Ascending aorta (tissue), 2 donors: ENCODE data around the gene VSTM4. TPM values are rescaled to one million over a fixed set of nuclear protein-coding genes. Genes with fewer than 3 reads are reported as not detected.

Source experiments
- DNase-seq, 2 donors: peaks; one replicate each; pipeline ENCODE4 v3.0.0-alpha.2; 2019; ENCODE audit warnings: low spot score in 2 of 2
- H3K27ac ChIP-seq, 2 donors: fragments of 200-600 bp; sonication (generic); one replicate each; pipeline ENCODE4 v1.5.1; 2016 to 2017; ENCODE audit warnings: mild to moderate bottlenecking in 1 of 2
- H3K27me3 ChIP-seq: fragments of 200-600 bp; sonication (generic); one replicate; pipeline ENCODE4 v1.5.1; 2017
- H3K36me3 ChIP-seq, 2 donors: fragments of 200-600 bp; sonication (generic); one replicate each; pipeline ENCODE4 v1.5.1; 2016
- H3K4me1 ChIP-seq, 2 donors: fragments of 200-600 bp; sonication (generic); one replicate each; pipeline ENCODE4 v1.5.1; 2016 to 2017; ENCODE audit warnings: mild to moderate bottlenecking in 1 of 2
- H3K4me3 ChIP-seq, 2 donors: fragments of 200-600 bp; sonication (generic); one replicate each; pipeline ENCODE4 v1.5.1; 2016 to 2017; ENCODE audit warnings: mild to moderate bottlenecking in 1 of 2
- H3K9me3 ChIP-seq, 2 donors: fragments of 200-600 bp; sonication (generic); one replicate each; pipeline ENCODE4 v1.5.1; 2016
- intact Hi-C: fragments of 100-400 bp; cut with DNase I; formaldehyde crosslinking; loops from one replicate; pipeline ENCODE4 v1.15.1; 2023
- total RNA-seq: library from RNA; depleted of rRNA; stranded (reverse); fragments of >200 nt; gene quantifications from one replicate; pipeline ENCODE4 v1.1.0, GENCODE V29; 2016
- TF ChIP-seq, protein P1 (sequence below), 3 experiments: fragments of 200-600 bp in 2 of 3; fragments of 450-650 bp in 1 of 3; sonication (generic) in 2 of 3; IDR thresholded peaks; one replicate each; pipeline ENCODE4 v1.5.1; 2016 to 2019; ENCODE audit warnings: antibody characterized with exemption in 3 of 3, mild to moderate bottlenecking in 1 of 3, moderate library complexity in 1 of 3

VSTM4 gene
- total RNA-seq, 1 donor from 2014 or later: 17.7 TPM

DNA sequence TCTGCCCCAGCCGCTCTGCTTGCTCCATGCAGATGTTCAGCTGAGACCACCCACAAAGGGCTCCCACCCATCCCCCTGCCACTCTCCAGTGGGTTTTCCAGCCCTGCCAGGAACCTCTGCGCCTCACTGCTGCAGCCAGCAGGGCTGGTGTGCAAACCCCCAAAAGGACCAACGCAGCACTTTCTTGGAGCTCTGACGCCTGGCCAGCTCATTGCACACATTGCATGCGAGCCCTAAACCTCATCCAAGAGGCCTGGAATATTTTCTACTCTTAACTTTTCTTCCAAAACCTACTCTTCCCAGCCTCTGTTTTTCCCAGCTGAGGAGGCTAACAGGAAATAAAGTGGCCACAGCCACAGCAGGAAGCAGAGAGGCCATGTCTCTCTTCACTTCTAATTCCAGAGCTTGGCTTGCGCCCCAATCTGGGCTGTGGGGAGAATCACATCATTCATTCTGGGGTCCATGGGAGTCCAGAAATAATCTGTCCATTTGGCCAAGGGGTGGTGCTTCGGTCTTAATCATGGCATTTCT is 23.1 kb upstream of the VSTM4 start:
- Histone ChIP-seq H3K9me3 (no peaks in the 10 kb centered on the region), H3K4me3 (no peak overlapping the region), H3K4me1 (peaks cover 0 to 27% of the 10 kb centered on the region in 2 donors), H3K27me3 (no peaks in the 10 kb centered on the region), H3K36me3 (no peaks in the 10 kb centered on the region), H3K27ac (peak overlapping the region; percentile 69 to 77)
- DNase-seq: no peak
- TF ChIP-seq, protein P1, sequence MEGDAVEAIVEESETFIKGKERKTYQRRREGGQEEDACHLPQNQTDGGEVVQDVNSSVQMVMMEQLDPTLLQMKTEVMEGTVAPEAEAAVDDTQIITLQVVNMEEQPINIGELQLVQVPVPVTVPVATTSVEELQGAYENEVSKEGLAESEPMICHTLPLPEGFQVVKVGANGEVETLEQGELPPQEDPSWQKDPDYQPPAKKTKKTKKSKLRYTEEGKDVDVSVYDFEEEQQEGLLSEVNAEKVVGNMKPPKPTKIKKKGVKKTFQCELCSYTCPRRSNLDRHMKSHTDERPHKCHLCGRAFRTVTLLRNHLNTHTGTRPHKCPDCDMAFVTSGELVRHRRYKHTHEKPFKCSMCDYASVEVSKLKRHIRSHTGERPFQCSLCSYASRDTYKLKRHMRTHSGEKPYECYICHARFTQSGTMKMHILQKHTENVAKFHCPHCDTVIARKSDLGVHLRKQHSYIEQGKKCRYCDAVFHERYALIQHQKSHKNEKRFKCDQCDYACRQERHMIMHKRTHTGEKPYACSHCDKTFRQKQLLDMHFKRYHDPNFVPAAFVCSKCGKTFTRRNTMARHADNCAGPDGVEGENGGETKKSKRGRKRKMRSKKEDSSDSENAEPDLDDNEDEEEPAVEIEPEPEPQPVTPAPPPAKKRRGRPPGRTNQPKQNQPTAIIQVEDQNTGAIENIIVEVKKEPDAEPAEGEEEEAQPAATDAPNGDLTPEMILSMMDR (IDR thresholded peaks at IDR 0.05): no peak
- intact Hi-C loops: loop anchor here (2.0 kb wide), 1 partner anchor 22 kb away; no protein-coding TSS in a partner anchor

DNA sequence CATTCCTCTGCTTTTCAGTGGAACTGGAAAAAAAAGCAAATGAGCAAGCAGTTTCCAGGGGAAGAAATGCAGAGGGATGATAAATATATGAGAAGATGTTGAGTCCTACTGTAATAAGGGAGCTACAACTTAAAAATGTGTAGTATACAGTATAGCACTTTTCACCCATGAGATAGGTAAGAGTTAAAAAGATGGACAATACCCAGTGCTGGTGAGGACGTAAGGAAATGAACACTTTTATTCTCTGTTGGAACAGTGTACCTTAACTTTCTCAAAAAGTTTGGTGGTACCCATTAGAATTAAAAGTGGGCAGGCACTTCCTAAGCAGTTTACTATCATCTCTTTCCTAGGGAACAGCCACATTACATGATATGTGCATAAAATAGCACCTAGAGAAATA is 21.2 kb upstream of the VSTM4 start:
- H3K9me3 ChIP-seq: no peaks in the 10 kb centered on the region
- no peak overlapping the region for H3K4me3 ChIP-seq
- intact Hi-C loops: no loop called here
- TF ChIP-seq, protein P1 (IDR thresholded peaks at IDR 0.05): no peak
- H3K27me3 ChIP-seq: no peaks in the 10 kb centered on the region
- peak overlapping the region; percentile 39 to 58 for H3K27ac ChIP-seq
- DNase-seq: no peak
- peaks cover 0 to 27% of the 10 kb centered on the region in 2 donors for H3K4me1 ChIP-seq
- no peaks in the 10 kb centered on the region for H3K36me3 ChIP-seq

DNA sequence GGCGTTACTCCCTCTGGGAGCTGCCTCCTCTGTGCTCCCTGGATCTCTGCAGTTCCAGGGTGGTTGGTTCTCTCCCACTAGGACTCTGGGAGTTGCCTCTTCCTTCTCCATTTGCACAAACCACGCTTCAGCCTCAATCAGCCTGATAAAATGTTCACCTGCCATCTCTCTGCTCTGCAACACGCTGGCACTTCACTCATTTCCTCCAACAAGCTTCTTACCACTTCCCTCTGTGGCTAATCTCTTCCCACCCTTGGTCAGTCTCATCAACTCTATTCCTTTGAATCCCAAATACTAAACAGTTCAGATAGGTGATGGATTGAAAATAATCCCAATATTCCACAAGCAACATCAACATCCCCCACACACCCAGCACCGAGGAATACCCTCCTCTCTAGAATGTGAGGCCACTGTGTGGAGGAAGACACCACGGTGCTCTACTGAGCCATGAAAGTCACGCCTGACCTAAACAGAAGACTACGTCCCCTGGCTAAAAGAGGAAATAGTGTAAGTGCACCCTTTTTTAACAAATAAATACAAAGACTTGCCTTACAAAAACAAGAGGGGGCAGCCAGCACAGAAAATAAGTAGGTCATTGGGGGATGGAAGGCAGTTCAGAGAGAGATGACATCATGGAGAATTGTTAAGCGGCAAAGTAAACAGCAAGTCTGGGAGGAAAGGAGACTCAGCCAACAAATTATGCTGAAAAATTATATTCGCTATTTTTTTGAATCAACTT is 20.4 kb upstream of the VSTM4 start:
- no peak for DNase-seq
- Histone ChIP-seq H3K4me3 (no peak overlapping the region), H3K27ac (peak overlapping the region; percentile 39 to 58), H3K9me3 (no peaks in the 10 kb centered on the region), H3K4me1 (peaks cover 0 to 27% of the 10 kb centered on the region in 2 donors), H3K36me3 (no peaks in the 10 kb centered on the region), H3K27me3 (no peaks in the 10 kb centered on the region)
- intact Hi-C loops: no loop called here
- TF ChIP-seq, protein P1 (IDR thresholded peaks at IDR 0.05): peak in 2 of 3 experiments; percentile 14 to 22

DNA sequence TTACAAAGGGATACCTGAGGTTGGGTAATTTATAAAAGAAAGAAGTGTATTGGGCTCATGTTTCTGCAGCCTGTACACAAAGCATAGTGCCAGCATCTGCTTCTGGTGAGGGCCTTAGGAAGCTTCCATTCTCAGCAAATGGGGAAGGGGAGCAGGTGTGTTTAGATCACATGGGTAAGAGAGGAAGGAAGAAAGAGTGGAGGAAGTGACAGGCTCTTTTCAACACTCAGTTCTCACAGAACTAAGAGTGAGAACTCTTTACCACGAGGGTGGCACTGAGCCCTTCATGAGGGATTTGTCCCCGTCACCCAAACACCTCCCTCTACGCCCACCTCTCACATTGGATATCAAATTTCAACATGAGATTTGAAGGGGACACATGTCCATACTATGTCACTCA is 19.0 kb upstream of the VSTM4 start:
- Histone ChIP-seq H3K36me3 (no peaks in the 10 kb centered on the region), H3K4me3 (no peak overlapping the region), H3K27ac (no peak overlapping the region), H3K4me1 (peaks cover 0 to 16% of the 10 kb centered on the region in 2 donors), H3K9me3 (no peaks in the 10 kb centered on the region), H3K27me3 (no peaks in the 10 kb centered on the region)
- intact Hi-C loops: no loop called here
- DNase-seq: no peak
- TF ChIP-seq, protein P1 (IDR thresholded peaks at IDR 0.05): no peak

DNA sequence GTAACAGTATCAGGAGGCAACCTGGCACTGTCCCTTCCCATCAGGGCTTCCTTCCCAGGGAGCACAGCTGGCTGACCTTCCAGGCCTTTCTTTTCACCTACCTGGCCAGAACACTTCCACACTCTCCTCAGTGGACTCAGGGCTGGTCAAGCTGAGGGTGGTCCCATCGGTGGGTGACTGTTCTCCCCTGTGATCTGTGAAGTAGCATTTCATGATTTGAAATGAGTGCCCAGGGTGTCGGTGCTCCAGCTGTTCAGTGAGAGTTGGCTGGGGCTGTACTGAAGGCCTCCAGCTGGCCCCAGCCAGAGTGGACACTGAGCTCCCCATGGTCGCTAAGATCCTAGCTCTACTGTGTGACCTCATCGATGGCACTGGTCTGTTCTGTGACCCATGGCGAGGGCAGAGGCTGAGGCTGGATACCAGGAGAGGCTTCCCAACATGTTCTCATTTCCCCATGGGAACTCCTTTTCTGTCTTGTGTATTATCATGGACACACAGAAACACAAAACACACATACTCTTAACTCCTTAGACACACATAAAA is 18.5 kb upstream of the VSTM4 start, which contains the start of gene FAM170B:
Gene FAM170B (minus strand): TSS at position 316 of the 543 bp plus-strand sequence. CDS start 103 bp downstream, at position 213.
- TF ChIP-seq, protein P1 (IDR thresholded peaks at IDR 0.05): no peak
- intact Hi-C loops: no loop called here
- H3K27ac ChIP-seq: no peak within 1 kb of the TSS
- H3K36me3 ChIP-seq: no peaks in the 10 kb centered on the region
- DNase-seq: no peak
- no peak within 1 kb of the TSS for H3K4me3 ChIP-seq
- no peaks in the 10 kb centered on the region for H3K9me3 ChIP-seq
- H3K27me3 ChIP-seq: no peaks in the 10 kb centered on the region
- H3K4me1 ChIP-seq: peaks cover 0 to 10% of the 10 kb centered on the region in 2 donors
